Measurements from ENCODE around the gene CCDC15. TPM values are rescaled to one million over a fixed set of nuclear protein-coding genes. Genes with fewer than 3 reads are reported as not detected.

CCDC15 gene
- total RNA-seq, 1 experiment from 2014 or later: 8.6 TPM

- Histone ChIP-seq H3K4me3 (ENCODE audit: low read length) (no peak overlapping the region), H3K9me3 (ENCODE audit: low read length) (no peaks in the 10 kb centered on the region), H3K27me3 (ENCODE audit: low read length) (no peaks in the 10 kb centered on the region), H4K20me1 (ENCODE audit: low read length) (no peaks in the 10 kb centered on the region), H3K9ac (ENCODE audit: low read length) (no peak overlapping the region), H3K27ac (ENCODE audit: low read length) (no peak overlapping the region), H3K9me2 (replicated peaks; ENCODE audit: low read length) (no peaks in the 10 kb centered on the region), H3K36me3 (ENCODE audit: low read depth, low read length) (peaks cover 5% of the 10 kb centered on the region), H3K4me2 (ENCODE audit: low read length) (no peak overlapping the region), H3F3A (ENCODE audit: low read length, unreplicated experiment) (peaks cover 3% of the 10 kb centered on the region), H3K79me2 (ENCODE audit: low read length) (no peaks in the 10 kb centered on the region), H3K4me1 (ENCODE audit: insufficient read depth, low read length) (peaks cover 10% of the 10 kb centered on the region), H2AFZ (ENCODE audit: low read length) (no peak overlapping the region)
- ATAC-seq: no peak
- TF ChIP-seq EZH2phosphoT487 (IDR thresholded peaks at IDR 0.05; ENCODE audit: borderline replicate concordance, low read length) (no peak), EZH2 (IDR thresholded peaks at IDR 0.05; ENCODE audit: low read length, unreplicated experiment) (no peak)
- TF ChIP-seq, protein P1, sequence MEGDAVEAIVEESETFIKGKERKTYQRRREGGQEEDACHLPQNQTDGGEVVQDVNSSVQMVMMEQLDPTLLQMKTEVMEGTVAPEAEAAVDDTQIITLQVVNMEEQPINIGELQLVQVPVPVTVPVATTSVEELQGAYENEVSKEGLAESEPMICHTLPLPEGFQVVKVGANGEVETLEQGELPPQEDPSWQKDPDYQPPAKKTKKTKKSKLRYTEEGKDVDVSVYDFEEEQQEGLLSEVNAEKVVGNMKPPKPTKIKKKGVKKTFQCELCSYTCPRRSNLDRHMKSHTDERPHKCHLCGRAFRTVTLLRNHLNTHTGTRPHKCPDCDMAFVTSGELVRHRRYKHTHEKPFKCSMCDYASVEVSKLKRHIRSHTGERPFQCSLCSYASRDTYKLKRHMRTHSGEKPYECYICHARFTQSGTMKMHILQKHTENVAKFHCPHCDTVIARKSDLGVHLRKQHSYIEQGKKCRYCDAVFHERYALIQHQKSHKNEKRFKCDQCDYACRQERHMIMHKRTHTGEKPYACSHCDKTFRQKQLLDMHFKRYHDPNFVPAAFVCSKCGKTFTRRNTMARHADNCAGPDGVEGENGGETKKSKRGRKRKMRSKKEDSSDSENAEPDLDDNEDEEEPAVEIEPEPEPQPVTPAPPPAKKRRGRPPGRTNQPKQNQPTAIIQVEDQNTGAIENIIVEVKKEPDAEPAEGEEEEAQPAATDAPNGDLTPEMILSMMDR (conservative IDR thresholded peaks at IDR 0.05; ENCODE audit: low read depth, low read length): no peak
- intact Hi-C loops (cut with micrococcal nuclease): no loop called here
- CTCF ChIA-PET: no interaction called here
- no peak for DNase-seq
- BruUV-seq (replicated peaks): no TSS peak
- POLR2A ChIA-PET (ENCODE audit: unreplicated experiment): no interaction called here
These were observed 22.5 kb downstream of the CCDC15 start for GRCh38 chr11:124976531-124976930.

GRCh38 chr11:124977006-124977405, 23.0 kb downstream of the CCDC15 start:
- Histone ChIP-seq H3K9ac (ENCODE audit: low read length) (no peak overlapping the region), H3K27me3 (ENCODE audit: low read length) (no peaks in the 10 kb centered on the region), H3K4me3 (ENCODE audit: low read length) (no peak overlapping the region), H3K36me3 (ENCODE audit: low read depth, low read length) (peaks cover 8% of the 10 kb centered on the region), H3F3A (ENCODE audit: low read length, unreplicated experiment) (no peaks in the 10 kb centered on the region), H4K20me1 (ENCODE audit: low read length) (no peaks in the 10 kb centered on the region), H3K4me2 (ENCODE audit: low read length) (no peak overlapping the region), H3K9me3 (ENCODE audit: low read length) (no peaks in the 10 kb centered on the region), H3K79me2 (ENCODE audit: low read length) (no peaks in the 10 kb centered on the region), H2AFZ (ENCODE audit: low read length) (no peak overlapping the region), H3K27ac (ENCODE audit: low read length) (no peak overlapping the region), H3K9me2 (replicated peaks; ENCODE audit: low read length) (no peaks in the 10 kb centered on the region), H3K4me1 (ENCODE audit: insufficient read depth, low read length) (peaks cover 6% of the 10 kb centered on the region)
- BruUV-seq (replicated peaks): no TSS peak
- no peak for TF ChIP-seq EZH2phosphoT487 (IDR thresholded peaks at IDR 0.05; ENCODE audit: borderline replicate concordance, low read length)
- TF ChIP-seq EZH2 (IDR thresholded peaks at IDR 0.05; ENCODE audit: low read length, unreplicated experiment): no peak
- TF ChIP-seq, protein P1 (conservative IDR thresholded peaks at IDR 0.05; ENCODE audit: low read depth, low read length): no peak
- ATAC-seq (no peak), DNase-seq (no peak)
- POLR2A ChIA-PET (ENCODE audit: unreplicated experiment): no interaction called here
- CTCF ChIA-PET: no interaction called here
- intact Hi-C loops (cut with micrococcal nuclease): no loop called here

- Histone ChIP-seq H3K9me3 (ENCODE audit: low read length) (no peaks in the 10 kb centered on the region), H3F3A (ENCODE audit: low read length, unreplicated experiment) (no peaks in the 10 kb centered on the region), H3K9me2 (replicated peaks; ENCODE audit: low read length) (no peaks in the 10 kb centered on the region), H3K4me1 (ENCODE audit: insufficient read depth, low read length) (no peaks in the 10 kb centered on the region), H3K4me2 (ENCODE audit: low read length) (no peak overlapping the region), H3K79me2 (ENCODE audit: low read length) (no peaks in the 10 kb centered on the region), H3K9ac (ENCODE audit: low read length) (no peak overlapping the region), H3K36me3 (ENCODE audit: low read depth, low read length) (peaks cover 12% of the 10 kb centered on the region), H2AFZ (ENCODE audit: low read length) (no peak overlapping the region), H3K27me3 (ENCODE audit: low read length) (no peaks in the 10 kb centered on the region), H4K20me1 (ENCODE audit: low read length) (no peaks in the 10 kb centered on the region), H3K4me3 (ENCODE audit: low read length) (no peak overlapping the region), H3K27ac (ENCODE audit: low read length) (no peak overlapping the region)
- BruUV-seq (replicated peaks): no TSS peak
- DNase-seq: no peak
- CTCF ChIA-PET: no interaction called here
- no peak for ATAC-seq
- POLR2A ChIA-PET (ENCODE audit: unreplicated experiment): no interaction called here
- no peak for TF ChIP-seq EZH2 (IDR thresholded peaks at IDR 0.05; ENCODE audit: low read length, unreplicated experiment)
- TF ChIP-seq EZH2phosphoT487 (IDR thresholded peaks at IDR 0.05; ENCODE audit: borderline replicate concordance, low read length): no peak
- intact Hi-C loops (cut with micrococcal nuclease): no loop called here
These were observed 24.3 kb downstream of the CCDC15 start for GRCh38 chr11:124978316-124978715.

Measured in PC-3 (cell line).